H9 (cell line): ENCODE data around the gene SDF2L1. TPM values are rescaled to one million over a fixed set of nuclear protein-coding genes. Genes with fewer than 3 reads are reported as not detected.

Experiments
- DNase-seq: peaks from one replicate; pipeline ENCODE4 v3.0.0-alpha.2; 2017
- H2AFZ ChIP-seq: one replicate; pipeline ENCODE4 v1.6.1; 2013; ENCODE audit warnings: mild to moderate bottlenecking, low read length, control low read depth, moderate library complexity
- H2AK5ac ChIP-seq: 2 replicates; pipeline ENCODE4 v1.6.1; 2013; ENCODE audit warnings: low read length, control low read depth, mixed read lengths; ENCODE audit not compliant: insufficient read length
- H2BK120ac ChIP-seq: one replicate; pipeline ENCODE4 v1.6.1; 2013; ENCODE audit warnings: low read depth, mild to moderate bottlenecking, low read length, control low read depth, inconsistent platforms; ENCODE audit not compliant: poor library complexity, severe bottlenecking
- H2BK12ac ChIP-seq: 2 replicates; pipeline ENCODE4 v1.6.1; 2013; ENCODE audit warnings: low read length, control low read depth, mixed read lengths, low read depth; ENCODE audit not compliant: insufficient read length
- H2BK15ac ChIP-seq: 2 replicates; pipeline ENCODE4 v1.6.1; 2013; ENCODE audit warnings: low read depth, low read length, control low read depth
- H2BK20ac ChIP-seq: one replicate; pipeline ENCODE4 v1.6.1; 2013; ENCODE audit warnings: low read depth, mild to moderate bottlenecking, low read length, control low read depth, inconsistent platforms; ENCODE audit not compliant: poor library complexity, severe bottlenecking
- H2BK5ac ChIP-seq: 2 replicates; pipeline ENCODE4 v1.6.1; 2013; ENCODE audit warnings: low read length, control low read depth, mixed read lengths; ENCODE audit not compliant: insufficient read length
- H3K14ac ChIP-seq: 2 replicates; pipeline ENCODE4 v1.6.1; 2013; ENCODE audit warnings: low read length, control low read depth; ENCODE audit not compliant: insufficient read depth
- H3K18ac ChIP-seq: 2 replicates; pipeline ENCODE4 v1.6.1; 2013; ENCODE audit warnings: low read depth, mild to moderate bottlenecking, mixed read lengths, low read length, control low read depth; ENCODE audit not compliant: insufficient read length
- H3K23ac ChIP-seq: 2 replicates; pipeline ENCODE4 v1.6.1; 2013; ENCODE audit warnings: low read length, control low read depth, mixed read lengths, low read depth; ENCODE audit not compliant: insufficient read length
- H3K23me2 ChIP-seq: 2 replicates; pipeline ENCODE4 v1.6.1; 2013; ENCODE audit warnings: low read depth, mild to moderate bottlenecking, mixed read lengths, low read length, control low read depth; ENCODE audit not compliant: insufficient read length, poor library complexity, severe bottlenecking
- H3K27ac ChIP-seq: 2 replicates; pipeline ENCODE4 v1.5.1; 2013; ENCODE audit warnings: low read length, control low read depth, mixed read lengths, low read depth; ENCODE audit not compliant: insufficient read length
- H3K27me3 ChIP-seq: 2 replicates; pipeline ENCODE4 v1.6.1; 2013; ENCODE audit warnings: low read length, control low read depth, inconsistent platforms; ENCODE audit not compliant: insufficient read depth
- H3K4ac ChIP-seq: 2 replicates; pipeline ENCODE4 v1.6.1; 2013; ENCODE audit warnings: low read depth, mild to moderate bottlenecking, control low read depth, inconsistent platforms, low read length, moderate library complexity
- H3K4me1 ChIP-seq: 2 replicates; pipeline ENCODE4 v1.6.1; 2013; ENCODE audit warnings: low read length, control low read depth, inconsistent platforms; ENCODE audit not compliant: insufficient read depth
- H3K4me2 ChIP-seq: 2 replicates; pipeline ENCODE4 v1.6.1; 2013; ENCODE audit warnings: low read length, control low read depth, mixed read lengths; ENCODE audit not compliant: insufficient read length, insufficient read depth
- H3K56ac ChIP-seq: 2 replicates; pipeline ENCODE4 v1.6.1; 2013; ENCODE audit warnings: low read depth, mild to moderate bottlenecking, mixed read lengths, low read length, control low read depth; ENCODE audit not compliant: insufficient read length
- H3K79me1 ChIP-seq: 2 replicates; pipeline ENCODE4 v1.6.1; 2013; ENCODE audit warnings: low read depth, mild to moderate bottlenecking, moderate library complexity, low read length, control low read depth, inconsistent platforms; ENCODE audit not compliant: insufficient read depth, poor library complexity, severe bottlenecking
- H3K79me2 ChIP-seq: 2 replicates; pipeline ENCODE4 v1.6.1; 2013; ENCODE audit warnings: low read length, control low read depth, inconsistent platforms; ENCODE audit not compliant: insufficient read depth
- H3K9ac ChIP-seq: 2 replicates; pipeline ENCODE4 v1.6.1; 2013; ENCODE audit warnings: low read length, control low read depth, mixed read lengths; ENCODE audit not compliant: insufficient read length; ENCODE audit errors: extremely low read depth
- H3K9me3 ChIP-seq: one replicate; pipeline ENCODE4 v1.6.1; 2013; ENCODE audit warnings: low read depth, low read length, inconsistent platforms; ENCODE audit not compliant: control insufficient read depth
- H3T11ph ChIP-seq: one replicate; pipeline ENCODE4 v1.6.1; 2013; ENCODE audit warnings: mild to moderate bottlenecking, low read length, control low read depth, inconsistent platforms
- H4K20me1 ChIP-seq: one replicate; pipeline ENCODE4 v1.6.1; 2013; ENCODE audit not compliant: control insufficient read depth, insufficient read length, insufficient read depth
- H4K5ac ChIP-seq: 2 replicates; pipeline ENCODE4 v1.6.1; 2013; ENCODE audit warnings: low read depth, mild to moderate bottlenecking, mixed read lengths, low read length, control low read depth; ENCODE audit not compliant: insufficient read length
- H4K8ac ChIP-seq: replicated peaks from 2 replicates; pipeline ENCODE4 v1.6.1; 2013; ENCODE audit warnings: low read length, control low read depth, mixed read lengths, low read depth; ENCODE audit not compliant: insufficient read length
- H4K91ac ChIP-seq: 2 replicates; pipeline ENCODE4 v1.6.1; 2013; ENCODE audit warnings: low read depth, mild to moderate bottlenecking, moderate library complexity, mixed read lengths, low read length, control low read depth; ENCODE audit not compliant: insufficient read length
- H3K27ac Mint-ChIP-seq, 3 experiments: 2 replicates in 2 of 3; 3 replicates in 1 of 3; pipeline ENCODE4 v1.8.0; 2020 to 2021; ENCODE audit warnings: mixed read lengths in 3 of 3, mild to moderate bottlenecking in 1 of 3, moderate library complexity in 1 of 3
- H3K27me3 Mint-ChIP-seq: 2 replicates; pipeline ENCODE4 v1.8.0; 2021; ENCODE audit warnings: low read depth, mild to moderate bottlenecking, moderate library complexity, mixed read lengths
- H3K36me3 Mint-ChIP-seq, 3 experiments: 2 replicates in 2 of 3; 3 replicates in 1 of 3; pipeline ENCODE4 v1.8.0; 2020 to 2021; ENCODE audit warnings: low read depth in 3 of 3, mixed read lengths in 3 of 3; ENCODE audit not compliant: insufficient read depth in 1 of 3
- H3K4me1 Mint-ChIP-seq, 2 experiments: 2 replicates each; pipeline ENCODE4 v1.8.0; 2020; ENCODE audit warnings: mixed read lengths in 2 of 2
- H3K4me3 Mint-ChIP-seq, 2 experiments: 2 replicates in 1 of 2; 3 replicates in 1 of 2; pipeline ENCODE4 v1.8.0; 2020 to 2021; ENCODE audit warnings: mild to moderate bottlenecking in 2 of 2, mixed read lengths in 2 of 2, moderate library complexity in 1 of 2
- H3K9me3 Mint-ChIP-seq, 2 experiments: 2 replicates in 1 of 2; 3 replicates in 1 of 2; pipeline ENCODE4 v1.8.0; 2020; ENCODE audit warnings: mild to moderate bottlenecking in 2 of 2, mixed read lengths in 2 of 2, moderate library complexity in 1 of 2
- WGBS: extraction: QIAGEN DNeasy Blood & Tissue Kit; methylation state at CpG from one replicate; pipeline ENCODE4 v1.1.7; 2013; ENCODE audit warnings: missing lambda C conversion rate, low lambda C conversion rate, mixed read lengths; ENCODE audit not compliant: insufficient read length; ENCODE audit errors: extremely low coverage; 5-methylcytosine and 5-hydroxymethylcytosine counted together
- total RNA-seq: library from RNA; stranded (reverse); gene quantifications from 2 replicates; pipeline ENCODE4 v1.2.1, GENCODE V29; 2021
- TF ChIP-seq, protein P1 (sequence below): fragments of 200-600 bp; sonication (generic); conservative IDR thresholded peaks from 3 replicates; pipeline ENCODE4 v1.8.0; 2021; ENCODE audit warnings: antibody characterized with exemption, mild to moderate bottlenecking

The SDF2L1 gene
- total RNA-seq, 1 experiment from 2014 or later: 36.0 TPM

- Histone ChIP-seq H4K20me1 (no peaks in the 10 kb centered on the region), H3K56ac (no peak overlapping the region), H2BK20ac (no peak overlapping the region), H2BK15ac (no peak overlapping the region), H3K27me3 (no peaks in the 10 kb centered on the region), H3K4ac (no peak overlapping the region), H3K9me3 (no peaks in the 10 kb centered on the region), H2AK5ac (no peak overlapping the region), H3K79me2 (no peaks in the 10 kb centered on the region), H2BK12ac (no peak overlapping the region), H4K5ac (no peak overlapping the region), H3K23me2 (peaks cover 6% of the 10 kb centered on the region), H3K18ac (no peak overlapping the region), H2BK120ac (no peak overlapping the region), H4K8ac (no peak overlapping the region), H3K4me2 (no peak overlapping the region), H2AFZ (no peak overlapping the region), H3K23ac (no peak overlapping the region), H3T11ph (no peak overlapping the region), H4K91ac (no peak overlapping the region), H3K79me1 (peaks cover 2% of the 10 kb centered on the region), H3K14ac (no peak overlapping the region), H2BK5ac (no peak overlapping the region), H3K4me1 (no peaks in the 10 kb centered on the region), H3K9ac (no peak overlapping the region), H3K27ac (no peak overlapping the region)
- Mint-ChIP-seq H3K36me3 (no peaks in the 10 kb centered on the region), H3K27ac (no peak overlapping the region), H3K4me3 (no peak overlapping the region), H3K4me1 (peaks cover 9 to 15% of the 10 kb centered on the region in 2 experiments), H3K9me3 (no peaks in the 10 kb centered on the region; a peak in 1 of 5 replicates), H3K27me3 (peaks cover 21% of the 10 kb centered on the region)
- TF ChIP-seq, protein P1, sequence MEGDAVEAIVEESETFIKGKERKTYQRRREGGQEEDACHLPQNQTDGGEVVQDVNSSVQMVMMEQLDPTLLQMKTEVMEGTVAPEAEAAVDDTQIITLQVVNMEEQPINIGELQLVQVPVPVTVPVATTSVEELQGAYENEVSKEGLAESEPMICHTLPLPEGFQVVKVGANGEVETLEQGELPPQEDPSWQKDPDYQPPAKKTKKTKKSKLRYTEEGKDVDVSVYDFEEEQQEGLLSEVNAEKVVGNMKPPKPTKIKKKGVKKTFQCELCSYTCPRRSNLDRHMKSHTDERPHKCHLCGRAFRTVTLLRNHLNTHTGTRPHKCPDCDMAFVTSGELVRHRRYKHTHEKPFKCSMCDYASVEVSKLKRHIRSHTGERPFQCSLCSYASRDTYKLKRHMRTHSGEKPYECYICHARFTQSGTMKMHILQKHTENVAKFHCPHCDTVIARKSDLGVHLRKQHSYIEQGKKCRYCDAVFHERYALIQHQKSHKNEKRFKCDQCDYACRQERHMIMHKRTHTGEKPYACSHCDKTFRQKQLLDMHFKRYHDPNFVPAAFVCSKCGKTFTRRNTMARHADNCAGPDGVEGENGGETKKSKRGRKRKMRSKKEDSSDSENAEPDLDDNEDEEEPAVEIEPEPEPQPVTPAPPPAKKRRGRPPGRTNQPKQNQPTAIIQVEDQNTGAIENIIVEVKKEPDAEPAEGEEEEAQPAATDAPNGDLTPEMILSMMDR: no peak
- no CpG with 5 or more reads among the region's 5 CpGs for WGBS
- no peak for DNase-seq
These were observed 19.9 kb downstream of the SDF2L1 start for GRCh38 chr22:21661991-21662390.
